ENCODE results near the gene SPINK4.

Gene SPINK4

DNA sequence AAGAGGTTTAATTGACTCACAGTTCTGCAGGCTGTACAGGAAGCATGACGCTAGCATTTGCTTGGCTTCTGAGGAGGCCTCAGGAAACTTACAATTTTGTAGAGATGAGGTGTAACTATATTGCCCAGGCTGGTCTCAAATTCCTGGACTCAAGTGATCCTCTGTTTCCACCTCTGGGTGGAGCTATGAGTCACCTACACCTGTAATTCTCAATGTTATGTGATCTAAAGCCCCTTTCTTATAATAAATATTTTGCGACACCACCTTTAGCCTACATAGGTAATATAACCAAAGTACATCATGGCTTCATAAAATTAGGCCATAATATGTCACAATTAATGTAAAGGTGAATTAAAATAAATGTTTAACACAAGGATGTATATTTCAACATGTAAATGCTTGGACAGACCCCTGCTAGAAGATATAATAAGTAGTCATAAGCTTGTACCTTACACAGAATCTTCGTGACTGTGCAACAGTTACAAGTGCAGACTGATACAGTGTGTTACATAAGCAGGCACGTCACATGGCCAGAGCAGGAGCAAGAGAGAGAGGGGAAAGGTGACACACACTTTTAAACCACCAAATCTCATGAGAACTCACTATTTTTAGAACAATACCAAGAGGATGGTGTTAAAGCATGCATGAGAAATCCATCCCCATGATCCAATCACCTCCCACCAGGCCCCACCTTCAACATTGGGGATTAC is 29.8 kb upstream of the SPINK4 start:
- H3K36me3 ChIP-seq (ENCODE audit: control insufficient read depth, insufficient read depth, low read length) = no peaks in the 10 kb centered on the region
- no peak overlapping the region for H3K27ac ChIP-seq (ENCODE audit: insufficient read depth, low read depth, low read length, poor library complexity, severe bottlenecking)
- H3K27me3 ChIP-seq (ENCODE audit: control insufficient read depth, insufficient read depth, low read length, poor library complexity, severe bottlenecking) = no peaks in the 10 kb centered on the region
- H3K4me1 ChIP-seq (ENCODE audit: control insufficient read depth, insufficient read depth, low read length) = peaks cover 8% of the 10 kb centered on the region
- no peak overlapping the region for H3K4me3 ChIP-seq (ENCODE audit: insufficient read depth, low read depth, low read length)
- no peaks in the 10 kb centered on the region for H3K9me3 ChIP-seq (ENCODE audit: control insufficient read depth, low read length)
- 90 to 94% methylated on average over 3 to 4 of the region's 4 CpGs for WGBS, 2 experiments

GRCh38 chr9:33211695-33212393 is 28.1 kb upstream of the SPINK4 start:
- no peak overlapping the region for H3K27ac ChIP-seq (ENCODE audit: insufficient read depth, low read depth, low read length, poor library complexity, severe bottlenecking)
- no peaks in the 10 kb centered on the region for H3K9me3 ChIP-seq (ENCODE audit: control insufficient read depth, low read length)
- WGBS, 2 experiments = 54 to 59% methylated on average over 3 of the region's 3 CpGs

DNA sequence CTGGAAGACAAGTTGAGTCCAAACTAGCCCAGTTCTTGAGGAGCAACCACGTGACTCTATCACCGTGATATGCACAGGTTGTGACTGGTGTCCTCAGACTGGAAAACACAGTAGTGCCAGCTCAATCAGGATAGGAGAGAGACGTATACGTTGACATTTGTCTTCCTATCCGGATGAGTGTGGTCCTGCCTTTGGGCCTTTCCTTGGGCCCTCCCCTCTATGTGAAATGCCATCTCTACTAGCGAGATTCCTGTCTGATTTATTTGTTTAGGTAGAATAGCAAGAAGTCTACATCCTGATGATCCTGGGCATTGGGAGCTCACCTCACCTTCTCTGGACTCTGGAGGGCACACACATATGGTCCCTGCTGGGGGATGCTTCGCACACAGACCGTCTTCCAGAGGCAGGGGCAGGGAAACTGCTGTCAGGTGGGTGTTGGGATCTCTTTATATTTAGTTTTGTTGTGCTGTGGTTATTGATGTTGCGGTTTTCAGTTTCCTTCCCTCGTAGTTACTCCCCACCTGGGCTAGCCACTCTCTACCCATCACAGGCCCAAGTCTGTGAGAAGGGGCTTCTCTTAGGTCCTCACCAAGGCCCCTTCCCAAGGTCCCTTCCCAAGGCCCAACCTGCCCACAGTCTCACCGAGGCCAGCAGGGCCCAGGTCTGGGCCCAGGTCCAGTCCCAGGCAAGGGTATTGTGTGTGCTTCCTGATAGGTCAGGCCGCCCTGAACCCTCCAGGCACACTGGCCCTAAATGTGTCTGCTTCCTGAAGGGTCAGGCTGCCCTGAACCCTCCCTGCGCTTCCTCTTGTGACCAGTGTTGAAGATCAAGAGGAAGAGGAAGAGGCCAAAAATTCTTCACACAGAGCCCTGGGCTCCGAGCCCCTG is 19.0 kb upstream of the SPINK4 start:
- Histone ChIP-seq H3K27ac (ENCODE audit: insufficient read depth, low read depth, low read length, poor library complexity, severe bottlenecking) (no peak overlapping the region), H3K9me3 (ENCODE audit: control insufficient read depth, low read length) (no peaks in the 10 kb centered on the region), H3K36me3 (ENCODE audit: control insufficient read depth, insufficient read depth, low read length) (no peaks in the 10 kb centered on the region), H3K27me3 (ENCODE audit: control insufficient read depth, insufficient read depth, low read length, poor library complexity, severe bottlenecking) (no peaks in the 10 kb centered on the region), H3K4me1 (ENCODE audit: control insufficient read depth, insufficient read depth, low read length) (no peaks in the 10 kb centered on the region), H3K4me3 (ENCODE audit: insufficient read depth, low read depth, low read length) (no peak overlapping the region)
- WGBS, 2 experiments = 89 to 92% methylated on average over 13 to 14 of the region's 14 CpGs

More at GRCh38 chr9:33211695-33212393, 28.1 kb upstream of the SPINK4 start:
- no peak overlapping the region for H3K4me3 ChIP-seq (ENCODE audit: insufficient read depth, low read depth, low read length)
- H3K36me3 ChIP-seq (ENCODE audit: control insufficient read depth, insufficient read depth, low read length) = no peaks in the 10 kb centered on the region
- no peaks in the 10 kb centered on the region for H3K27me3 ChIP-seq (ENCODE audit: control insufficient read depth, insufficient read depth, low read length, poor library complexity, severe bottlenecking)
- H3K4me1 ChIP-seq (ENCODE audit: control insufficient read depth, insufficient read depth, low read length) = peaks cover 8% of the 10 kb centered on the region

DNA sequence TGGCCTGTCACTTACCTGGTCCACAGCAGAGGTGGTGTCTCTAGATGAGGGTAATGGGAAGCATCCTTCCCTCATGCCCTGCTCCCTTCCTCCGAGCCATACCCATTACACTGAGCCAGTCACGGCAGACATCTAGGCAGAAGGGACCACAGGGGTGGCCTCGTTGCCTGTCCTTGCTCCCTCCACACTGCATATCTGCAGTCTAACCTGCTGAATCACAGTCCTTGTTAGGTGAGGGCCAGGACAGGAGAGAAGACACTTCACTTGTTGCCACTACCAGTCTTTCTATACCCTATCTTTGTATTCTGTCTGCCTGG is 18.4 kb upstream of the SPINK4 start:
- Histone ChIP-seq H3K27ac (ENCODE audit: insufficient read depth, low read depth, low read length, poor library complexity, severe bottlenecking) (no peak overlapping the region), H3K36me3 (ENCODE audit: control insufficient read depth, insufficient read depth, low read length) (no peaks in the 10 kb centered on the region), H3K4me1 (ENCODE audit: control insufficient read depth, insufficient read depth, low read length) (no peaks in the 10 kb centered on the region), H3K9me3 (ENCODE audit: control insufficient read depth, low read length) (no peaks in the 10 kb centered on the region), H3K4me3 (ENCODE audit: insufficient read depth, low read depth, low read length) (no peak overlapping the region), H3K27me3 (ENCODE audit: control insufficient read depth, insufficient read depth, low read length, poor library complexity, severe bottlenecking) (no peaks in the 10 kb centered on the region)
- WGBS, 2 experiments = 87 to 88% methylated on average over 3 of the region's 3 CpGs

DNA sequence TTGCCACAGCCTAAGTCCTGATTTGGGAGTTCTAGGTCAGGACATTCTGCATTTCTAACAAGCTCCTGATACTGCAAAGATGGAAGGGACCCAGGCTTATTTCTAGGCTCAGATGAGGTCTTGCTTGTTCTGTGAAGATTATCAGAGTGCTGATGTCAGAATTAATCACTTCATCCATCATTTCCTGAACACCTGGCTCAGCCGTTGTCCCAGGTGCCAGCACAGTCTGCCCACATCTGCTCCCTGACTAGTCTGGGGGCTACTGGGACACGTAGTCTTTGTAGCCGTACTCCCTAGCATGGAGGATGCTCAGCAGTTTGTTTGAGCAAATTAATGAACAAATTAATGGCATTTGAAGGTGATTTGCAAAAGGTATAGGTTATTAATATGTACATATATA is 17.9 kb upstream of the SPINK4 start:
- Histone ChIP-seq H3K9me3 (ENCODE audit: control insufficient read depth, low read length) (no peaks in the 10 kb centered on the region), H3K4me3 (ENCODE audit: insufficient read depth, low read depth, low read length) (no peak overlapping the region), H3K36me3 (ENCODE audit: control insufficient read depth, insufficient read depth, low read length) (no peaks in the 10 kb centered on the region), H3K27ac (ENCODE audit: insufficient read depth, low read depth, low read length, poor library complexity, severe bottlenecking) (no peak overlapping the region), H3K4me1 (ENCODE audit: control insufficient read depth, insufficient read depth, low read length) (no peaks in the 10 kb centered on the region), H3K27me3 (ENCODE audit: control insufficient read depth, insufficient read depth, low read length, poor library complexity, severe bottlenecking) (no peaks in the 10 kb centered on the region)
- 95 to 96% methylated on average over 3 of the region's 3 CpGs for WGBS, 2 experiments

DNA sequence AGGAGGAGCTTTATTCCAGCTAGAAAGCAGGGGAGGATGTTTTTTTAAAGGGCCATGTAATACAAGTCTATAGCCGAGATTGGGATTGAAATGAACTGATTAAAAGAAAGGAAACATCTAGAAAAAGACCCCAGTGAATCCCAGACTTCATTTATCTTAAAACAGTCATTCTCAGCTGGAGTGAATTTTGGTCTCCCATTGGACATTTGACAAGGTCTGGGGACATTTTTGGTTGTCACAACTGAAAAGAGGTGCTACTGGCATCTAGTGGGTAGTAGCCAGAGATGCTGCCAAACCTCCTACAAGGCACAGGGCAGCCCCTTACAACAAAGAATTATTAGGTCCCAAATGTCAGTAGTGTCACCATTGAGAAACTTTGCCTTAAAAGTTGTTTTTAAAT is 16.3 kb upstream of the SPINK4 start:
- H3K4me3 ChIP-seq (ENCODE audit: insufficient read depth, low read depth, low read length) = no peak overlapping the region
- H3K27ac ChIP-seq (ENCODE audit: insufficient read depth, low read depth, low read length, poor library complexity, severe bottlenecking) = no peak overlapping the region
- H3K9me3 ChIP-seq (ENCODE audit: control insufficient read depth, low read length) = no peaks in the 10 kb centered on the region
- no peaks in the 10 kb centered on the region for H3K36me3 ChIP-seq (ENCODE audit: control insufficient read depth, insufficient read depth, low read length)
- no peaks in the 10 kb centered on the region for H3K4me1 ChIP-seq (ENCODE audit: control insufficient read depth, insufficient read depth, low read length)
- H3K27me3 ChIP-seq (ENCODE audit: control insufficient read depth, insufficient read depth, low read length, poor library complexity, severe bottlenecking) = no peaks in the 10 kb centered on the region
- WGBS, 2 experiments = 100% methylated on average over 1 of the region's 1 CpG

- 24 to 37% methylated on average over 5 to 6 of the region's 6 CpGs for WGBS, 2 experiments
- no peaks in the 10 kb centered on the region for H3K27me3 ChIP-seq (ENCODE audit: control insufficient read depth, insufficient read depth, low read length, poor library complexity, severe bottlenecking)
- no peaks in the 10 kb centered on the region for H3K9me3 ChIP-seq (ENCODE audit: control insufficient read depth, low read length)
- no peaks in the 10 kb centered on the region for H3K4me1 ChIP-seq (ENCODE audit: control insufficient read depth, insufficient read depth, low read length)
- no peak overlapping the region for H3K27ac ChIP-seq (ENCODE audit: insufficient read depth, low read depth, low read length, poor library complexity, severe bottlenecking)
- no peak overlapping the region for H3K4me3 ChIP-seq (ENCODE audit: insufficient read depth, low read depth, low read length)
- H3K36me3 ChIP-seq (ENCODE audit: control insufficient read depth, insufficient read depth, low read length) = no peaks in the 10 kb centered on the region
These were observed 14.4 kb upstream of the SPINK4 start for GRCh38 chr9:33225319-33226147.

- no peaks in the 10 kb centered on the region for H3K27me3 ChIP-seq (ENCODE audit: control insufficient read depth, insufficient read depth, low read length, poor library complexity, severe bottlenecking)
- no peaks in the 10 kb centered on the region for H3K9me3 ChIP-seq (ENCODE audit: control insufficient read depth, low read length)
- no peaks in the 10 kb centered on the region for H3K36me3 ChIP-seq (ENCODE audit: control insufficient read depth, insufficient read depth, low read length)
- WGBS, 2 experiments = 92 to 94% methylated on average over 9 to 10 of the region's 10 CpGs
- no peak overlapping the region for H3K4me3 ChIP-seq (ENCODE audit: insufficient read depth, low read depth, low read length)
- H3K4me1 ChIP-seq (ENCODE audit: control insufficient read depth, insufficient read depth, low read length) = no peaks in the 10 kb centered on the region
- H3K27ac ChIP-seq (ENCODE audit: insufficient read depth, low read depth, low read length, poor library complexity, severe bottlenecking) = no peak overlapping the region
These were observed 13.0 kb upstream of the SPINK4 start for GRCh38 chr9:33227008-33227398.

DNA sequence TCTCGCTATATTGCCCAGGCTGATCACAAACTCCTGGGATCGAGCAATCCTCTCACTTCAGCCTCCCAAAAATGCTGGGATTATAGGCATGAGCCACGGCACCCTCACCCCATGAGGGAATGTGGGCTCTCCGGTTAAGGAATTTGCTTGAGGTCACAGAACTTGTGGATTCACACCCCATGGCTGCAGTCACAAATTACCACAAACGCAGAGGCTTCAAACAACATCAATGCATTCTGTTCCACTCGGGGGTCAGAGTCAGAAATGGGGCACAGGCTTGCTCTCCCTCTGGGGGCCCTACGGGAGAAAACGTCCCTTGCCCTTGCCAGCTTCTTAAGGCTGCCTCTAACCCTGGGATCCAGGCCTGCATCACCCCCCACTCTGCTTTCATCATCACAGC is 12.2 kb upstream of the SPINK4 start:
- H3K4me3 ChIP-seq (ENCODE audit: insufficient read depth, low read depth, low read length) = no peak overlapping the region
- 82 to 85% methylated on average over 8 of the region's 8 CpGs for WGBS, 2 experiments

More for the DNA sequence above, 12.2 kb upstream of the SPINK4 start:
- peaks cover 5% of the 10 kb centered on the region for H3K27me3 ChIP-seq (ENCODE audit: control insufficient read depth, insufficient read depth, low read length, poor library complexity, severe bottlenecking)
- no peaks in the 10 kb centered on the region for H3K9me3 ChIP-seq (ENCODE audit: control insufficient read depth, low read length)
- no peaks in the 10 kb centered on the region for H3K36me3 ChIP-seq (ENCODE audit: control insufficient read depth, insufficient read depth, low read length)
- no peak overlapping the region for H3K27ac ChIP-seq (ENCODE audit: insufficient read depth, low read depth, low read length, poor library complexity, severe bottlenecking)
- H3K4me1 ChIP-seq (ENCODE audit: control insufficient read depth, insufficient read depth, low read length) = no peaks in the 10 kb centered on the region

Measured in ectodermal cell (in vitro differentiated cells).